Transverse colon (tissue), 4 donors: Measurements from ENCODE around the gene GLI2. TPM values are rescaled to one million over a fixed set of nuclear protein-coding genes. Genes with fewer than 3 reads are reported as not detected.

Experiments
- DNase-seq: peaks from one replicate; pipeline ENCODE4 v3.0.0-alpha.2; 2019
- H3K27ac ChIP-seq, 4 donors: fragments of 200-600 bp; sonication (generic); 2 replicates each; pipeline ENCODE4 v1.5.1; 2016 to 2018; ENCODE audit warnings: inconsistent platforms in 4 of 4
- H3K27me3 ChIP-seq: fragments of 200-600 bp; sonication (generic); 2 replicates; pipeline ENCODE4 v1.5.1; 2017; ENCODE audit warnings: inconsistent platforms
- H3K36me3 ChIP-seq, 4 donors: fragments of 200-600 bp; sonication (generic); 2 replicates each; pipeline ENCODE4 v1.5.1; 2017 to 2019; ENCODE audit warnings: inconsistent platforms in 4 of 4
- H3K4me1 ChIP-seq, 4 donors: fragments of 200-600 bp; sonication (generic); 2 replicates each; pipeline ENCODE4 v1.5.1; 2017 to 2020; ENCODE audit warnings: inconsistent platforms in 4 of 4
- H3K4me3 ChIP-seq, 4 donors: fragments of 200-600 bp; sonication (generic); 1 replicate in 1 of 4; 2 replicates in 3 of 4; pipeline versions ENCODE4 v1.5.1 to v1.6.1; 2017 to 2019; ENCODE audit warnings: inconsistent platforms in 4 of 4
- H3K9me3 ChIP-seq, 2 donors: fragments of 200-600 bp; sonication (generic); 2 replicates each; pipeline ENCODE4 v1.5.1; 2017 to 2019; ENCODE audit warnings: inconsistent platforms in 2 of 2
- EP300 ChIP-seq: sonication (generic); formaldehyde crosslinking; IDR thresholded peaks from one replicate; pipeline ENCODE4 v1.6.1; 2017; ENCODE audit warnings: antibody characterized with exemption, low read depth
- POLR2A ChIP-seq: fragments of 450-650 bp; IDR thresholded peaks from one replicate; pipeline ENCODE4 v1.6.1; 2016; ENCODE audit warnings: antibody characterized with exemption, mild to moderate bottlenecking, moderate library complexity
- POLR2AphosphoS5 ChIP-seq, 3 donors: sonication (generic); formaldehyde crosslinking; IDR thresholded peaks; one replicate each; pipeline ENCODE4 v1.6.1; 2016; ENCODE audit warnings: antibody characterized with exemption in 3 of 3
- WGBS, 2 donors: methylation state at CpG; one replicate each; pipeline ENCODE4 v1.1.5; 2018; ENCODE audit warnings: low coverage in 1 of 2; 5-methylcytosine and 5-hydroxymethylcytosine counted together
- in situ Hi-C, 4 donors: fragments of 200-750 bp; cut with MboI; loops; one replicate each; pipeline versions ENCODE4 v1.15.0 to v1.15.1; 2017; ENCODE audit warnings: low sequenced_read_pairs in 3 of 4, low pct_ligation_motif_present in 1 of 4, low pct_unique_long_range_greater_than_20kb in 1 of 4
- intact Hi-C: fragments of 100-400 bp; cut with DNase I; formaldehyde crosslinking; loops from one replicate; pipeline ENCODE4 v1.15.1; 2023; ENCODE audit warnings: low total_unique reads
- total RNA-seq, 4 donors: library from RNA; depleted of rRNA; stranded (reverse); fragments of >200 nt; gene quantifications; one replicate each; pipeline ENCODE4 v1.1.0, GENCODE V29; 2016
- TF ChIP-seq, protein P1 (sequence below), 5 experiments: fragments of 200-600 bp in 3 of 5; fragments of 450-650 bp in 2 of 5; sonication (generic) in 3 of 5; IDR thresholded peaks; 1 replicate in 2 of 5; 2 replicates in 3 of 5; pipeline ENCODE4 v1.5.1; 2016 to 2017; ENCODE audit warnings: antibody characterized with exemption in 5 of 5, inconsistent platforms in 3 of 5, mild to moderate bottlenecking in 2 of 5, moderate library complexity in 1 of 5

The GLI2 gene
- total RNA-seq, 4 donors from 2014 or later: 1.1 to 15.1 (median 4.2) TPM

GRCh38 chr2:120754067-120754960 is 18.6 kb downstream of the GLI2 start:
- no peak for DNase-seq
- intact Hi-C loops (no loop called here), in situ Hi-C loops (no loop called here)
- Histone ChIP-seq H3K9me3 (no peaks in the 10 kb centered on the region), H3K27ac (no peak overlapping the region), H3K27me3 (no peaks in the 10 kb centered on the region), H3K4me1 (peaks cover 7 to 13% (median 10%) of the 10 kb centered on the region in 4 donors), H3K36me3 (no peaks in the 10 kb centered on the region), H3K4me3 (no peak overlapping the region)
- TF ChIP-seq, protein P1, sequence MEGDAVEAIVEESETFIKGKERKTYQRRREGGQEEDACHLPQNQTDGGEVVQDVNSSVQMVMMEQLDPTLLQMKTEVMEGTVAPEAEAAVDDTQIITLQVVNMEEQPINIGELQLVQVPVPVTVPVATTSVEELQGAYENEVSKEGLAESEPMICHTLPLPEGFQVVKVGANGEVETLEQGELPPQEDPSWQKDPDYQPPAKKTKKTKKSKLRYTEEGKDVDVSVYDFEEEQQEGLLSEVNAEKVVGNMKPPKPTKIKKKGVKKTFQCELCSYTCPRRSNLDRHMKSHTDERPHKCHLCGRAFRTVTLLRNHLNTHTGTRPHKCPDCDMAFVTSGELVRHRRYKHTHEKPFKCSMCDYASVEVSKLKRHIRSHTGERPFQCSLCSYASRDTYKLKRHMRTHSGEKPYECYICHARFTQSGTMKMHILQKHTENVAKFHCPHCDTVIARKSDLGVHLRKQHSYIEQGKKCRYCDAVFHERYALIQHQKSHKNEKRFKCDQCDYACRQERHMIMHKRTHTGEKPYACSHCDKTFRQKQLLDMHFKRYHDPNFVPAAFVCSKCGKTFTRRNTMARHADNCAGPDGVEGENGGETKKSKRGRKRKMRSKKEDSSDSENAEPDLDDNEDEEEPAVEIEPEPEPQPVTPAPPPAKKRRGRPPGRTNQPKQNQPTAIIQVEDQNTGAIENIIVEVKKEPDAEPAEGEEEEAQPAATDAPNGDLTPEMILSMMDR (IDR thresholded peaks at IDR 0.05): no peak
- TF ChIP-seq POLR2A (no peak), POLR2AphosphoS5 (IDR thresholded peaks at IDR 0.05) (no peak), EP300 (no peak)
- WGBS, 2 donors: 57 to 62% methylated on average over 14 of the region's 14 CpGs

- intact Hi-C loops: no loop called here
- 48% methylated on average over 14 of the region's 16 CpGs; no CpG with 5 or more reads in 1 of the 2 donors for WGBS, 2 donors
- DNase-seq: no peak
- H3K27ac ChIP-seq: peak overlapping the region; percentile 60 to 83 (median 79)
- H3K9me3 ChIP-seq: no peaks in the 10 kb centered on the region
- H3K36me3 ChIP-seq: no peaks in the 10 kb centered on the region
- TF ChIP-seq, protein P1 (IDR thresholded peaks at IDR 0.05): no peak
- no peak for TF ChIP-seq POLR2A
- no peak for TF ChIP-seq EP300
- TF ChIP-seq POLR2AphosphoS5 (IDR thresholded peaks at IDR 0.05): no peak
- in situ Hi-C loops: no loop called here
- H3K4me1 ChIP-seq: peaks cover 7 to 13% (median 10%) of the 10 kb centered on the region in 4 donors
- no peaks in the 10 kb centered on the region for H3K27me3 ChIP-seq
- no peak overlapping the region for H3K4me3 ChIP-seq
Measured at GRCh38 chr2:120758181-120759144, 22.8 kb downstream of the GLI2 start.

DNA sequence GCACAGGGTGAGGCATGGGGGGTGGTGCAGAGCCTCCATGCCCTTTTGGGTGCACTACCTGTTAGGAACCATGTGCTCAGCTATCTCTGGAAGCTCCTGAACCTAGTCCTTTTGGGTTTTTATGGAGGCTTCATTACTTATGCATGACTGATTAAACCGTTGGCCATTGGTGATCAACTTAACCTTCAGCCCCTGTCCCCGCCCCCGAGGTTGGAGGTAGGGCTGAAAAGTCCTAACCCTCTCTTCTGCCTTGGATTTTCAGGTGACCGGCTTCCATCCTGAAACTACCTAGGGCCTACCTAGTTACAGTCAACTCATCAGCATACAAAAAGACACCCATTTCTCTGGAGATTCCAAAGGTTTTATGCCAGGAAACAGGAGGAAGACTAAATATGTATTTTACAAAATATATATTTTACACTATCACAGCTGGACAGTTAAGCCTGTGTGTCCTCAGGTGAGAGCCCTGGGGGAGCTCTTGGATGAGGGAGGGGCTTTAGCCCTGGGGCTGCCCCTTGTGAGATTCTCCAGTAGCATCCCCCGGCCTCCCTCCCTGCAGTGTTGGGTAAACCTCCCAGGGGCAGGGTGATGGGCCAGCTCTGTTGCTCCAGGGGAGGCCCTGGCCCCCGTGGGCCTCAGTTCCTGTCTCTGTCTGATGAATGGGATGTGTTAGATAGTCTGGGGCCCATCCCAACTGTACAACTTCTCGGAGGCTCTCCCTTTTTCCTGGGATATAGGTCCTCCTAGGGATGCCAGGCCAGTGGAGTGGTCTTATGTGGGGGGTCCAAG is 24.1 kb downstream of the GLI2 start:
- 78 to 83% methylated on average over 4 to 6 of the region's 7 CpGs for WGBS, 2 donors
- DNase-seq: no peak
- no peaks in the 10 kb centered on the region for H3K9me3 ChIP-seq
- no peak overlapping the region for H3K4me3 ChIP-seq
- H3K4me1 ChIP-seq: peaks cover 7 to 15% (median 11%) of the 10 kb centered on the region in 4 donors
- intact Hi-C loops (no loop called here), in situ Hi-C loops (no loop called here)
- no peak overlapping the region for H3K27ac ChIP-seq
- TF ChIP-seq, protein P1 (IDR thresholded peaks at IDR 0.05): no peak
- TF ChIP-seq POLR2A (no peak), POLR2AphosphoS5 (IDR thresholded peaks at IDR 0.05) (no peak), EP300 (no peak)
- no peaks in the 10 kb centered on the region for H3K36me3 ChIP-seq
- no peaks in the 10 kb centered on the region for H3K27me3 ChIP-seq
